GM18508 (cell line): ENCODE results near the gene POLR2L.

Source experiments
- ATAC-seq: cut with Tn5 transposase; IDR thresholded peaks from one replicate; pipeline ENCODE4 v1.9.1; 2021; ENCODE audit warnings: moderate number of reproducible peaks; ENCODE audit not compliant: insufficient read depth, unreplicated experiment

The POLR2L gene

GRCh38 chr11:869399-870126 is 27.2 kb upstream of the POLR2L start:
- no peak for ATAC-seq

DNA sequence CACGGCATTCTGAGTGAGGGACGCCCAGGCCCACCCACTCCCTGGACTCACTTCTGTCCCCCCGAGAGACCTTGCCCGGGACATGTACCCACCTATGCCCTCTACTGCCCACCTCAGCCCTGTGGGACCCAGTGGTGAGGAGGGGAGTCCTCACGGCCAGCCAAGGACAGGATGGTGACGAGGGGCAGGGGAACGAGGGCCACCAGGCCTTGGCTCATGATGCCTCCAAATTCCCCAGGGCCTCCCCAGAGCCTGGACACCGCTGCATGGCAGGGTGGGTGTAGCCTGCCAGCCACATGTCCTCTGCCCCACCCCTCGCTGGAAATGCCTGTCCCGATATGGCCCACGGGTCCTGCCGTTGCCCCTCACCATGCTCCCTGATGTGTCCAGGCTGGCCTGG is 26.5 kb upstream of the POLR2L start:
- ATAC-seq, result no peak

DNA sequence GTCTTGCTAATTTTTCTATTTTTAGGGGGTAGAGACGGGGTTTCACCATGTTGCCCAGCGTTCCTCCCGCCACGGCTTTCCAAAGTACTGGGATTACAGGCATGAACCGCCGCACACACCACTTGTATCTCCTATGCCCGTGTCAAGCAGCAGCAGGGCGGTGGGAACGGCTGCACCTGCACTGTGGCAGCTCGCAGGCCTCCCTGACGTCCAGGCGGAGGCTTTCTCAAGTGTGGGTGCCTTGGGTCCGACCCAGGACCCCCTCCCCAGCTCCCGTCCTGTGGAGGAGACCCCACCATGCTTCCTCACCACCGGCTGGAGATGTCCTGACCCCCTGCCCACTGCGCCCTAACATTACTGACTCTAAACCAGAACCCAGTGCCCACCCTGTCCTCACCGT is 26.1 kb upstream of the POLR2L start:
- ATAC-seq, result no peak

- ATAC-seq, result no peak
Observed at GRCh38 chr11:867856-868358, 25.6 kb upstream of the POLR2L start.

DNA sequence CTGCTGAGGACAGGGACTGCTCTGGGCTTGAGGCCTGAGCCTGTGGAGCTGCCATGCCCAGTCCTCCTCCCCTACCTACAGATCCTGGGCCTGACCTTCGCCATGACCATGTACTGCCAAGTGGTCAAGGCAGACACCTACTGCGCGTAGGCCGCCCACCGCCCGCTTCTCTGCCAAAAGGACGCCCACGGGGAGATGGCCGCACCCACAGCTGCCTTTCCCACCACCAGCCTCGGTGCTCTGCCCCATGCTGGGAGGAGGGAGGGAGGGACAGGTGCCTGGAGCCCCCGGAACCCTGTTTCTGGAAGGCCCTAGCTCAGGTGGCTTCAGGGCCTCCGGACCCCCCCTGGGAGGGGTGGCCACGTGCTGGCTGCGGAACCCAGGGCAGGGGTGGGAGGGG is 24.2 kb upstream of the POLR2L start:
- no peak for ATAC-seq

- ATAC-seq, result no peak
Observed at GRCh38 chr11:865462-866430, 23.4 kb upstream of the POLR2L start.

DNA sequence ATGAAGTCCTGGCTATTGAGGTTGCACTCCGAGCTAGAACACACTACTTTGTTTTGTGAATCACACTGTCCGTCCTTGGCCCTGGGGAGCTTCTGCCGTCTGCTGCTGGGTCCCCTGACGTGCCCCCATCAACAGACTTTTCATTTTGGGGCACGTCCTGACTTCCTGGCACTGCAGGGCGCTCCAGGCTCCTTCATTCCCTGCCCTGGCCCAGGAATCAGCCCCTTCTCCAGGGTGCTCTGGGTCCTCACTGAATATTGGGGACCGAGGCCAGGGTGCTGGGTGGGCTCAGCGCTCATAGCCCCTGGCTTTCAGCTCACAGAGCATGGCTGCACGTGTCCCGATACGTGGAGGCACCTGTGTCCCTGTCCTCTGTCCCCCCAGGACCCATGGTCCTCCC is 22.6 kb upstream of the POLR2L start:
- ATAC-seq, result no peak

GRCh38 chr11:863910-864827 is 21.8 kb upstream of the POLR2L start:
- no peak for ATAC-seq

DNA sequence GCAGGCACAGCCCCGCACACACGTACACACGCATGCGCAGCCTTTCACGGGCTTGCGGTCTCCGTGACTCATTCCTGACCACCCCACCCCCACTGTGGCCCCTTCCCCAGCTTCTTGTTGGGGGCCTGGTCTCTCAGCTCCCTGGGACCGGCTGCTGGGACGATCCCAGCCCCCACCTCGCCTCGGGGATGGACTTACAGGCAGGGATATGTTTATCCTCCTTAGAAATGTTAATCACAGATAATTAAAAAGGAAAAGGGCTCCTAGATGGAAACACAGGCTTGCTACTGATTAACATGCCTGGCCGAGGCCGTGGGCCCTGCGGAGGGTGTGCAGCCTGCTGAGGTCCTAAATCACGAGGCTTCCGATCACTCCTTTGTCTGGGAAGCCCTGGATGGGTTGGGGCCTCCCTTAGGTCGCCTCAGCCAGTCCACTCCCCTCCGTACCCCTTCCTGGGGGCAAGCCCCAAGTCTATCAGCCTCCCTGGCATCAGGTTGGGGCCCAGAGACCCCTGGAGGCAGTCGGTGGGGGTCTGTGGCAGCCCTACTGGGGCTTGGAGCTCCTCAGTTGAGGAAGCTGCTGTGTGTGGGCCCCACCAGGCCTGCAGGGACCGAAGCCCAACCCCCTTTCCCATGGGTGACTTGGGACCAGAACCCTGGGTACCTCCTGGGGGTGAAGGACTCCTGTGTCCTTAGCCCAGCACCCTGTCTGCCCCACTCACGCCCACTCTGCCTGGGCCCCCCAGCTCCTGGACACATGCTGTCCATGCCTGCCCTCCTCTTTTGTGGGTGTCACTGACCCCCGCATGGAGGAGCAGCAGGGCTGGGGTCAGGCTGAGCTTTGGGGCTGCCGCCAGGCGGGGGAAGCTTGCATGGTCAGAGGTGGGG is 20.9 kb upstream of the POLR2L start:
- ATAC-seq, result no peak

DNA sequence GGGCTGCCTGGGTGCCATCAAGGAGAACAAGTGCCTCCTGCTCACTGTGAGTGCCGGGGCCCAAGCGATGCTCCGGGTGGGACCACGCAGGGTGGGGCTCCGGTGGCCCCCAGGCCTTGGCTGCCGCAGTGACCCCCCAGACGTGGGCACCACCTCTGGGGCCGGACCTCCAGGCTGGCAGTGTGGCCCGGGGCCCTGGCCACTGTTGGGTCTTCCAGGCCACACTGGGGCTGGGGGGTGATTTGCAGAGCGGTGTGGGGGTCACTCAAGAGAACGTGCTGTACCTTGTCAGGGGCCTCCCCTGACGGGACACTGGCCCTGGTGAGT is 20.3 kb upstream of the POLR2L start:
- no peak for ATAC-seq

GRCh38 chr11:862081-862661 is 19.8 kb upstream of the POLR2L start:
- no peak for ATAC-seq

GRCh38 chr11:861105-861479 is 18.8 kb upstream of the POLR2L start:
- ATAC-seq, result no peak

GRCh38 chr11:860234-861104 is 18.1 kb upstream of the POLR2L start:
- no peak for ATAC-seq

DNA sequence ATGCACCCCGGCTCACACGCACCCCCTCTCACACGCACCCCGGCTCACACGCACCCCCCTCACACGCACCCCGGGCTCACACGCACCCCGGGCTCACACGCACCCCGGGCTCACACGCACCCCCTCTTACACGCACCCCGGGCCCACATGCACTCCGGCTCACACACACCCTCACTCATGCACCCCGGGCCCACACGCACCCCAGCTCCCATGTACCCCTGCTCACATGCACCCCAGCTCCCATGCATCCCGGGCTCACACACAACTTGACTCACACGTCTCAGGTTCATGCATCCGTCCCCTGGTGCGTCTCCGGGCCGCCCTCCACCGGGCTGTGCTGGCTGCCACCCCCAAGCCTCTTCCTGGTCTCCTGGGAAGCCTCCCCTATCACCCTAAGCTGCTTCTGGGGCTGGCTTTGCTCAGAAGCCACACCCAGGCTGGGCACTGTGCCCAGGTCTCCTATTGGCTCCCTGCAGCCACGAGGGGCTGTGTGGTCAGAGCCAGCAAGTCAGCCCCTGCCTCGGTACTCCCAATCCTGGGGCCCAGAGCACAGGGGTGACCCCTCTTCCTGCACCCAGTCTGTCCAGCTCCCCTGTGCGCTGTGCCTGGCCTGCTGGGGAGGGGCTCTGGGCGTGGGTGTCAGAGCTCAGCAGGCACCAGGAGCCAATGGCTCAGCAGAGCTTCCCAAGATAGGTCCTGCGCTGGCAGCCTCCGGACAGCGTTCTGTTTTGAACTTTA is 17.2 kb upstream of the POLR2L start:
- ATAC-seq, result no peak

DNA sequence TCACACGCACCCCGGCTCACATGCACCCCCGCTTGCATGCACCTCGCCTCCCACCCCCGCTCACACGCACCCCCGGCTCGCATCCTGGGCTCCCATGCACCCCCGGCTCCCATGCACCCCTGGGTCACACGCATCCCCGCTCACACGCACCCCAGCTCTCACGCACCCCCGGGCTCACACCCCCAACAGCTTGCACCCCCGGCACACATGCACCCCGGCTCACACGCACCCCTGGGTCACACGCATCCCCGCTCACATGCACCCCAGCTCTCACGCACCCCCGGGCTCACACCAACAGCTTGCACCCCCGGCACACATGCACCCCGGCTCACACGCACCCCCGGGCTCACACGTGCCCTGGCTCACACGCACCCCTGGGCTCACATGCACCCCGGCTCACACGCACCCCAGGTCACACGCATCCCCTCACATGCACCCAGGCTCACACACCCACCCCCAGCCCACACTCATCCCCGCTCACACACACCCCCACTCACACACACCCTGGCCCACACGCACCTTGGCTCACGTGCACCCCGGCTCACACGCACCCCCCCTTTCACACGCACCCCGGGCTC is 16.5 kb upstream of the POLR2L start:
- ATAC-seq, result no peak

GRCh38 chr11:858053-858761 is 15.9 kb upstream of the POLR2L start:
- ATAC-seq, result no peak

DNA sequence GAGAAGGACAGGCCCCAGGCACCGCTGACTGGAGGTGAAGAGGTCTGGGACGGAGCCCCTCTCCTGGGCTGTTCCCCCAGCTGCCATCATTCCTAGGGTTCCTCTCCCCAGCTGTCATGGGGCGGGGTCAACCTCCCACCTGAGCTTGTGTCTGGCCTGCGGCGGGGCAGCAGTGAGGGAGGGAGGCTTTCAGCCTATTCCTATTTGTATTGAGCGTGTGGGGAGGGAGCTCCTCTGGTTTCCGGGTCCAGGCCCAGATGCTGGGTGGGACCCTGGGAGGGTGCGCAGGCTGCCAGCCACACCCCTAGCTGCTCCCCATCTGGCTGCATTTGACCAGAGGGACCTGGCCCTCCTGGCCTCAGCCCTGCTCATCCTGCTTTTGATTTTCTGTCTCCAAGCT is 14.1 kb upstream of the POLR2L start:
- no peak for ATAC-seq
